Prostate gland (tissue), 2 donors: ENCODE data around the gene OR2V2.

ENCODE experiments used
- POLR2A ChIP-seq: fragments of 450-650 bp; IDR thresholded peaks from one replicate; pipeline ENCODE4 v1.6.1; 2016; ENCODE audit warnings: antibody characterized with exemption, mild to moderate bottlenecking
- TF ChIP-seq, protein P1 (sequence below), 4 experiments: fragments of 200-600 bp in 2 of 4; fragments of 450-650 bp in 2 of 4; sonication (generic) in 2 of 4; IDR thresholded peaks; 1 replicate in 3 of 4; 2 replicates in 1 of 4; pipeline ENCODE4 v1.5.1; 2016 to 2019; ENCODE audit warnings: antibody characterized with exemption in 4 of 4, mild to moderate bottlenecking in 2 of 4, moderate library complexity in 2 of 4

DNA sequence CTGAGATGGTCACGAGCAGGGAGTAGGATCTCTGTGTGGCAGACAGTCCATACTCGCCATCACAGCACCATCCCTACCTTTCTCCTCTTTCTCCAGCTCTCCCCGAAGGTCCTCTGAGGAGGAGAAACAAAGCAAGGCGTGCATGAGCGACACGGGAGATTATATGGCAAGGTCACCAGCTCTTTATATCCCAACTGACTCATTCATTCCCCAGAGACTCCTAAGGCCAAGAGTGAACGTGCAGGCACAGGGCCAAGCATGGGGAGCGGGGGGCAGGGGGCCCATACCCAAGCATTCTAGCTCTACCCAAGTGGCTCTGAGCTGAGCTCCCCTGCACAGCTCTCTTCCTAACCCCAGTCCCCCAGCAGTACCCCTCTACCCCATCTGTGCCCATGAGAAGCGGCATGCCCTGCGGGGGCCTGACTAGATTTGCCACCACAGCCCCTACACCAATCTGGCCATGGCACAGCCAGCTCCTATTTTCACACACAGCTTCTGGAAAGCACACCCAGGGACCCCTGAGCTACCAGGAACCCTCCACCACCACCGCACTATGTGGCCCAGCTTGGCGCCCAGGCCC lies 50.8 kb downstream of the OR2V2 start:
- TF ChIP-seq, protein P1, sequence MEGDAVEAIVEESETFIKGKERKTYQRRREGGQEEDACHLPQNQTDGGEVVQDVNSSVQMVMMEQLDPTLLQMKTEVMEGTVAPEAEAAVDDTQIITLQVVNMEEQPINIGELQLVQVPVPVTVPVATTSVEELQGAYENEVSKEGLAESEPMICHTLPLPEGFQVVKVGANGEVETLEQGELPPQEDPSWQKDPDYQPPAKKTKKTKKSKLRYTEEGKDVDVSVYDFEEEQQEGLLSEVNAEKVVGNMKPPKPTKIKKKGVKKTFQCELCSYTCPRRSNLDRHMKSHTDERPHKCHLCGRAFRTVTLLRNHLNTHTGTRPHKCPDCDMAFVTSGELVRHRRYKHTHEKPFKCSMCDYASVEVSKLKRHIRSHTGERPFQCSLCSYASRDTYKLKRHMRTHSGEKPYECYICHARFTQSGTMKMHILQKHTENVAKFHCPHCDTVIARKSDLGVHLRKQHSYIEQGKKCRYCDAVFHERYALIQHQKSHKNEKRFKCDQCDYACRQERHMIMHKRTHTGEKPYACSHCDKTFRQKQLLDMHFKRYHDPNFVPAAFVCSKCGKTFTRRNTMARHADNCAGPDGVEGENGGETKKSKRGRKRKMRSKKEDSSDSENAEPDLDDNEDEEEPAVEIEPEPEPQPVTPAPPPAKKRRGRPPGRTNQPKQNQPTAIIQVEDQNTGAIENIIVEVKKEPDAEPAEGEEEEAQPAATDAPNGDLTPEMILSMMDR (IDR thresholded peaks at IDR 0.05) = no peak
- TF ChIP-seq POLR2A = no peak
